ENCODE results near the gene RAMP3. TPM values are rescaled to one million over a fixed set of nuclear protein-coding genes. Genes with fewer than 3 reads are reported as not detected.

Gene RAMP3
- total and polyA plus RNA-seq, 9 donors, result 2.9 to 26.0 (median 8.0) TPM

- H3K9me3 ChIP-seq, result no peaks in the 10 kb centered on the region
- no peak overlapping the region for H3K4me3 ChIP-seq
- H3K27me3 ChIP-seq, result no peaks in the 10 kb centered on the region
- H3K27ac ChIP-seq, result no peak overlapping the region
- no peaks in the 10 kb centered on the region for H3K36me3 ChIP-seq
- 73 to 84% (median 77%) methylated on average over 4 of the region's 4 CpGs for WGBS, 3 donors
- H3K4me1 ChIP-seq (ENCODE audit: insufficient read depth), result no peaks in the 10 kb centered on the region
- intact Hi-C loops (cut with DNase I), result loop anchor here in 2 of 4 donors (10.0 kb wide), 3 partner anchors 133 to 233 kb away; partner anchors contain the start of gene PURB (in 1 of the 2)
- TF ChIP-seq EP300 (IDR thresholded peaks at IDR 0.05), result no peak
- TF ChIP-seq POLR2A (IDR thresholded peaks at IDR 0.05), result no peak
- TF ChIP-seq, protein P1, sequence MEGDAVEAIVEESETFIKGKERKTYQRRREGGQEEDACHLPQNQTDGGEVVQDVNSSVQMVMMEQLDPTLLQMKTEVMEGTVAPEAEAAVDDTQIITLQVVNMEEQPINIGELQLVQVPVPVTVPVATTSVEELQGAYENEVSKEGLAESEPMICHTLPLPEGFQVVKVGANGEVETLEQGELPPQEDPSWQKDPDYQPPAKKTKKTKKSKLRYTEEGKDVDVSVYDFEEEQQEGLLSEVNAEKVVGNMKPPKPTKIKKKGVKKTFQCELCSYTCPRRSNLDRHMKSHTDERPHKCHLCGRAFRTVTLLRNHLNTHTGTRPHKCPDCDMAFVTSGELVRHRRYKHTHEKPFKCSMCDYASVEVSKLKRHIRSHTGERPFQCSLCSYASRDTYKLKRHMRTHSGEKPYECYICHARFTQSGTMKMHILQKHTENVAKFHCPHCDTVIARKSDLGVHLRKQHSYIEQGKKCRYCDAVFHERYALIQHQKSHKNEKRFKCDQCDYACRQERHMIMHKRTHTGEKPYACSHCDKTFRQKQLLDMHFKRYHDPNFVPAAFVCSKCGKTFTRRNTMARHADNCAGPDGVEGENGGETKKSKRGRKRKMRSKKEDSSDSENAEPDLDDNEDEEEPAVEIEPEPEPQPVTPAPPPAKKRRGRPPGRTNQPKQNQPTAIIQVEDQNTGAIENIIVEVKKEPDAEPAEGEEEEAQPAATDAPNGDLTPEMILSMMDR (IDR thresholded peaks at IDR 0.05), result no peak
- no peak for DNase-seq
These were observed 39.3 kb upstream of the RAMP3 start for GRCh38 chr7:45118292-45118691.

- no peak for TF ChIP-seq POLR2A (IDR thresholded peaks at IDR 0.05)
- TF ChIP-seq, protein P1 (IDR thresholded peaks at IDR 0.05), result no peak
- no peak for TF ChIP-seq EP300 (IDR thresholded peaks at IDR 0.05)
- Histone ChIP-seq H3K4me1 (ENCODE audit: insufficient read depth) (no peaks in the 10 kb centered on the region), H3K36me3 (no peaks in the 10 kb centered on the region), H3K4me3 (no peak overlapping the region), H3K27ac (no peak overlapping the region), H3K27me3 (no peaks in the 10 kb centered on the region), H3K9me3 (no peaks in the 10 kb centered on the region)
- WGBS, 3 donors, result 86 to 93% (median 91%) methylated on average over 3 of the region's 3 CpGs
- DNase-seq, result no peak
- intact Hi-C loops (cut with DNase I), result loop anchor here in 2 of 4 donors (10.0 kb wide), 3 partner anchors 134 to 234 kb away; partner anchors contain the start of gene PURB (in 1 of the 2)
These were observed 38.7 kb upstream of the RAMP3 start for GRCh38 chr7:45118889-45119331.

DNA sequence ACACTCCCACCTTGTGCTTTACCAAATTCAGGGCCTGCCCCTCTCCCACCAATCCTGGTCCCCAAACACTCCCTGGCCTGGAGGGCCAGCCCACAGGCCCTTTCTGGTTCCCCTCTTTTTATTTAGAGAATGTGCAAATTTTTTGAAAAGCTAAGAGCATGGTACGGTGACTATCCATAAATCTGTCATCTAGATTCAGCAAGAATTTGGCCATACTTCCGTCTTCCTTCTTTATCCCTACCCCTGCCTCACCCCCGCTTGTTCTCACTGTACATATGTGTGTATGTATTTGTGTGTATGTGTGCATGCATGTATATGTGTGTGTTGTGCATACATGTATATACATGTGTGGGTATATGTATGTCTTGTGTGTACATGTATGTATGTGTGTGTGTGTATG is 38.0 kb upstream of the RAMP3 start:
- 77 to 84% (median 83%) methylated on average over 3 of the region's 3 CpGs for WGBS, 3 donors
- H3K27ac ChIP-seq, result no peak overlapping the region
- intact Hi-C loops (cut with DNase I), result loop anchor here in 2 of 4 donors (10.0 kb wide), 3 partner anchors 135 to 235 kb away; partner anchors contain the start of gene PURB (in 1 of the 2)
- no peaks in the 10 kb centered on the region for H3K9me3 ChIP-seq
- TF ChIP-seq, protein P1 (IDR thresholded peaks at IDR 0.05), result no peak
- no peak for TF ChIP-seq POLR2A (IDR thresholded peaks at IDR 0.05)
- TF ChIP-seq EP300 (IDR thresholded peaks at IDR 0.05), result no peak
- H3K36me3 ChIP-seq, result no peaks in the 10 kb centered on the region
- DNase-seq, result no peak
- H3K27me3 ChIP-seq, result no peaks in the 10 kb centered on the region
- no peaks in the 10 kb centered on the region for H3K4me1 ChIP-seq (ENCODE audit: insufficient read depth)
- H3K4me3 ChIP-seq, result no peak overlapping the region

- H3K27me3 ChIP-seq, result no peaks in the 10 kb centered on the region
- WGBS, 3 donors, result 77 to 82% (median 81%) methylated on average over 16 of the region's 16 CpGs
- TF ChIP-seq POLR2A (IDR thresholded peaks at IDR 0.05) (no peak), EP300 (IDR thresholded peaks at IDR 0.05) (no peak)
- TF ChIP-seq, protein P1 (IDR thresholded peaks at IDR 0.05), result no peak
- intact Hi-C loops (cut with DNase I), result no loop called here
- no peaks in the 10 kb centered on the region for H3K36me3 ChIP-seq
- DNase-seq, result peak in 1 of 5 donors; percentile 7
- no peaks in the 10 kb centered on the region for H3K4me1 ChIP-seq (ENCODE audit: insufficient read depth)
- H3K4me3 ChIP-seq, result no peak overlapping the region
- no peaks in the 10 kb centered on the region for H3K9me3 ChIP-seq
- no peak overlapping the region for H3K27ac ChIP-seq
These were observed 34.4 kb upstream of the RAMP3 start for GRCh38 chr7:45122975-45123860.
